MM.1S (cell line): ENCODE results near the gene BLOC1S2.

Experiments
- EZH2 ChIP-seq: fragments of 300-600 bp; sonication (generic); optimal IDR thresholded peaks from 2 replicates; pipeline ENCODE3; 2017; ENCODE audit warnings: low read depth, mild to moderate bottlenecking, antibody characterized with exemption, low read length, mixed read lengths
- EZH2phosphoT487 ChIP-seq: fragments of 300-600 bp; sonication (generic); IDR thresholded peaks from 2 replicates; pipeline ENCODE4 v1.6.1; 2018; ENCODE audit warnings: antibody characterized with exemption, low read length
- TF ChIP-seq, protein P1 (sequence below): fragments of 300-600 bp; sonication (generic); IDR thresholded peaks from 2 replicates; pipeline ENCODE4 v1.5.1; 2016; ENCODE audit warnings: antibody characterized with exemption, low read length, mixed read lengths

- TF ChIP-seq, protein P1, sequence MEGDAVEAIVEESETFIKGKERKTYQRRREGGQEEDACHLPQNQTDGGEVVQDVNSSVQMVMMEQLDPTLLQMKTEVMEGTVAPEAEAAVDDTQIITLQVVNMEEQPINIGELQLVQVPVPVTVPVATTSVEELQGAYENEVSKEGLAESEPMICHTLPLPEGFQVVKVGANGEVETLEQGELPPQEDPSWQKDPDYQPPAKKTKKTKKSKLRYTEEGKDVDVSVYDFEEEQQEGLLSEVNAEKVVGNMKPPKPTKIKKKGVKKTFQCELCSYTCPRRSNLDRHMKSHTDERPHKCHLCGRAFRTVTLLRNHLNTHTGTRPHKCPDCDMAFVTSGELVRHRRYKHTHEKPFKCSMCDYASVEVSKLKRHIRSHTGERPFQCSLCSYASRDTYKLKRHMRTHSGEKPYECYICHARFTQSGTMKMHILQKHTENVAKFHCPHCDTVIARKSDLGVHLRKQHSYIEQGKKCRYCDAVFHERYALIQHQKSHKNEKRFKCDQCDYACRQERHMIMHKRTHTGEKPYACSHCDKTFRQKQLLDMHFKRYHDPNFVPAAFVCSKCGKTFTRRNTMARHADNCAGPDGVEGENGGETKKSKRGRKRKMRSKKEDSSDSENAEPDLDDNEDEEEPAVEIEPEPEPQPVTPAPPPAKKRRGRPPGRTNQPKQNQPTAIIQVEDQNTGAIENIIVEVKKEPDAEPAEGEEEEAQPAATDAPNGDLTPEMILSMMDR, result no peak
- TF ChIP-seq EZH2 (no peak), EZH2phosphoT487 (no peak)
Measured at GRCh38 chr10:100318207-100318606, 31.7 kb upstream of the BLOC1S2 start.
